Coronary artery (tissue), 2 donors: ENCODE measurements around the gene CCDC47.

Experiments
- DNase-seq: peaks from one replicate; pipeline ENCODE4 v3.0.0-alpha.2; 2017; ENCODE audit warnings: low spot score
- H3K27ac ChIP-seq, 2 donors: fragments of 200-600 bp; sonication (generic); one replicate each; pipeline ENCODE4 v1.5.1; 2016 to 2019
- H3K4me3 ChIP-seq: fragments of 200-600 bp; sonication (generic); 2 replicates; pipeline ENCODE4 v1.5.1; 2016; ENCODE audit warnings: mild to moderate bottlenecking, moderate library complexity
- CTCF ChIP-seq: fragments of 200-600 bp; sonication (generic); IDR thresholded peaks from one replicate; pipeline ENCODE4 v1.5.1; 2019; ENCODE audit warnings: antibody characterized with exemption

Gene CCDC47

GRCh38 chr17:63817736-63818385 lies 44.5 kb upstream of the CCDC47 start:
- Histone ChIP-seq H3K27ac (no peak overlapping the region), H3K4me3 (no peak overlapping the region)
- DNase-seq, result no peak
- no peak for TF ChIP-seq CTCF

GRCh38 chr17:63816669-63817068 lies 43.3 kb upstream of the CCDC47 start:
- no peak overlapping the region for H3K4me3 ChIP-seq
- no peak for DNase-seq
- no peak overlapping the region for H3K27ac ChIP-seq
- TF ChIP-seq CTCF, result no peak

GRCh38 chr17:63816123-63816522 lies 42.7 kb upstream of the CCDC47 start:
- Histone ChIP-seq H3K27ac (no peak overlapping the region), H3K4me3 (no peak overlapping the region)
- DNase-seq, result no peak
- TF ChIP-seq CTCF, result no peak

- TF ChIP-seq CTCF, result no peak
- H3K4me3 ChIP-seq, result no peak overlapping the region
- no peak overlapping the region for H3K27ac ChIP-seq
- DNase-seq, result no peak
Observed at GRCh38 chr17:63809970-63810369, 36.6 kb upstream of the CCDC47 start.

GRCh38 chr17:63805591-63805990 lies 32.2 kb upstream of the CCDC47 start:
- DNase-seq, result no peak
- Histone ChIP-seq H3K27ac (no peak overlapping the region), H3K4me3 (no peak overlapping the region)
- TF ChIP-seq CTCF, result no peak

- H3K4me3 ChIP-seq, result no peak overlapping the region
- TF ChIP-seq CTCF, result no peak
- no peak overlapping the region for H3K27ac ChIP-seq
- DNase-seq, result no peak
Observed at GRCh38 chr17:63804328-63804727, 30.9 kb upstream of the CCDC47 start.

- no peak for DNase-seq
- H3K4me3 ChIP-seq, result no peak overlapping the region
- no peak for TF ChIP-seq CTCF
- no peak overlapping the region for H3K27ac ChIP-seq
Observed at GRCh38 chr17:63800783-63801182, 27.4 kb upstream of the CCDC47 start.
